SK-N-SH (cell line): ENCODE results near the gene PDCL2.

Source experiments
- CTCF ChIP-seq: fragments of 200-600 bp; sonication (generic); IDR thresholded peaks from 2 replicates; pipeline ENCODE4 v1.6.1; 2017; ENCODE audit warnings: antibody characterized with exemption, mild to moderate bottlenecking, moderate library complexity
- EP300 ChIP-seq, 2 experiments: IDR thresholded peaks; 2 replicates each; pipeline versions ENCODE4 v1.4.0 to v1.6.1; 2012; ENCODE audit warnings: borderline replicate concordance in 1 of 2, low read depth in 1 of 2, low read length in 1 of 2
- FOXM1 ChIP-seq: IDR thresholded peaks from 2 replicates; pipeline ENCODE4 v1.4.0; 2012; ENCODE audit warnings: low read depth, mild to moderate bottlenecking
- GABPA ChIP-seq: IDR thresholded peaks from 2 replicates; pipeline ENCODE4 v1.4.0; 2012; ENCODE audit warnings: low read depth, mild to moderate bottlenecking
- MAX ChIP-seq: IDR thresholded peaks from 2 replicates; pipeline ENCODE4 v1.4.0; 2012; ENCODE audit warnings: low read depth
- NRF1 ChIP-seq: IDR thresholded peaks from 2 replicates; pipeline ENCODE4 v1.6.1; 2012; ENCODE audit warnings: low read depth, mild to moderate bottlenecking, low read length
- POLR2AphosphoS5 ChIP-seq: IDR thresholded peaks from 2 replicates; pipeline ENCODE4 v1.6.1; 2012; ENCODE audit warnings: low read depth, low read length
- RCOR1 ChIP-seq: fragments of 150-350 bp; IDR thresholded peaks from 2 replicates; pipeline ENCODE4 v1.6.1; 2017; ENCODE audit warnings: antibody characterized with exemption, low read length
- REST ChIP-seq: IDR thresholded peaks from 2 replicates; pipeline ENCODE4 v1.6.1; 2012; ENCODE audit warnings: mild to moderate bottlenecking, low read depth, low read length, moderate library complexity
- USF1 ChIP-seq: IDR thresholded peaks from 2 replicates; pipeline ENCODE4 v1.4.0; 2012; ENCODE audit warnings: low read depth, borderline replicate concordance
- USF2 ChIP-seq: fragments of 150-350 bp; IDR thresholded peaks from 2 replicates; pipeline ENCODE4 v1.6.1; 2017; ENCODE audit warnings: antibody characterized with exemption, low read length, low read depth, borderline replicate concordance
- ZBTB33 ChIP-seq: IDR thresholded peaks from 2 replicates; pipeline ENCODE4 v1.4.0; 2012; ENCODE audit warnings: low read depth, borderline replicate concordance

GRCh38 chr4:55613621-55614020, 21.6 kb upstream of the PDCL2 start:
- TF ChIP-seq CTCF (no peak), MAX (no peak), USF1 (no peak), ZBTB33 (no peak), REST (no peak), USF2 (no peak), RCOR1 (no peak), POLR2AphosphoS5 (no peak), EP300 (IDR thresholded peaks at IDR 0.05; ENCODE audit: borderline replicate concordance in 1 of 2, low read depth in 1 of 2, low read length in 1 of 2) (no peak), GABPA (no peak), NRF1 (no peak), FOXM1 (no peak)
